Uterine smooth muscle cell (primary cell): ENCODE data around the gene GJE1. TPM values are rescaled to one million over a fixed set of nuclear protein-coding genes. Genes with fewer than 3 reads are reported as not detected.

Experiments used
- total RNA-seq: library from RNA; depleted of rRNA; stranded (reverse); fragments of >200 nt; gene quantifications from 2 replicates; pipeline ENCODE4 v1.2.3, GENCODE V29; 2014

Gene GJE1
- not detected in 2 replicates for total RNA-seq

GRCh38 chr6:142132625-142133024 lies at the start of gene GJE1:
Gene GJE1 (plus strand): TSS chr6:142132925. CDS start chr6:142133159, 234 bp downstream.

GRCh38 chr6:142146828-142147662 lies 14.3 kb downstream of the GJE1 start, which contains the start of the genes NMBR and VTA1:
Gene NMBR (minus strand): TSS chr6:142147122. CDS start chr6:142088658, 58,464 bp downstream.
Gene VTA1 (plus strand): TSS chr6:142147263. CDS start chr6:142147288, 25 bp downstream.

Other genes starting within 250 kb of the GJE1 start
- 0.11 and 0.12 TPM in 2 replicates for gene NMBR, start 14.2 kb downstream of the GJE1 start, total RNA-seq
- gene VTA1, start 14.3 kb downstream of the GJE1 start, total RNA-seq, result 31.9 and 53.3 TPM in 2 replicates
- 1.5 and 6.6 TPM in 2 replicates for gene ADGRG6, start 169.1 kb downstream of the GJE1 start, total RNA-seq